Non-pigmented ciliary epithelial cell (primary cell): ENCODE measurements around the gene GPRIN2.
"Not testable (repeated sequence)": the region's sequence is repeated elsewhere in the genome, so short reads cannot be mapped to it uniquely, and the experiment has no call there.

Source experiments
- DNase-seq: peaks from one replicate; pipeline ENCODE4 v3.0.0-alpha.2; 2010; ENCODE audit warnings: low read depth

The GPRIN2 gene

DNA sequence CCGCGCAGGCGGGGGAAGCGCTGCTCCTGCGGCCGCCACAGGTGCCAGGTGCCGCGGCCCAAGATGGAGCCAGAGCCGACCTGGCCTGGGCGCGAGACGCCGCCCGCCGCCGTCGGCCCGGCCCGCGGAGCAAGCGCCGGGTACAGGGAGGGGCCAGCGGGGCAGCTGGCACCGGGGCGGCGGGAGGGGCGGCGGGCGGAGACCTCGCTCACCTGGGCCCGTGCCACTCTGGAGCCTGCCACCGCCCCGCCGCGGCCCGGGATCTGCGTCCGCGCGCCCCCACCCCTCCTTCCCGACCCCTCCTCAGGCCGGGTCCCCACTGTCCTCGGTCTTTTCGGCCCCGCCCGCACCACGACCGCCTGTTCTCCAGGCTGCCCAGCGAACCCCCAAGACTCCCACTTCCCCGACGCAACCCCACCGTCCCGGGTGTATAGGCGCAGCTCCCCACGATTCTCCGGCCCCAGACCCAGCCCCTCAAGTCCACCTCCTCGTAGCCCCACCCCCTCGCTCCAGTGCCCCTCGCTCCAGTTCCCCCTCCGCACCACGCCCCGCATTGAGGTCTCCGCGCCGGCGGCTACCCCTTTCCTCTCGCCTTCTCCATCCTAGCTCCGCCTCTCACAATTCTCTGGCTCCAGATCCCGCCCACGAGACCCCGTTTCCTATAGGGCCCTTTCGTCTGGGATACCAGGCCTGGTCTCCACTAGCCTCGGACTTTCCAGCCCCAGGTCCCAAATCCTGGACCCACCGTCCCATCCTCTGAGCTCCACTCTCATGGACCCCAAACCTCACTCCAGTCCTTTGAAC lies at the start of gene GPRIN2:
GPRIN2 (minus strand) TSS at position 144 of the 804 bp plus-strand sequence. CDS start 5,922 bp downstream, outside the sequence.
- DNase-seq = no peak

DNA sequence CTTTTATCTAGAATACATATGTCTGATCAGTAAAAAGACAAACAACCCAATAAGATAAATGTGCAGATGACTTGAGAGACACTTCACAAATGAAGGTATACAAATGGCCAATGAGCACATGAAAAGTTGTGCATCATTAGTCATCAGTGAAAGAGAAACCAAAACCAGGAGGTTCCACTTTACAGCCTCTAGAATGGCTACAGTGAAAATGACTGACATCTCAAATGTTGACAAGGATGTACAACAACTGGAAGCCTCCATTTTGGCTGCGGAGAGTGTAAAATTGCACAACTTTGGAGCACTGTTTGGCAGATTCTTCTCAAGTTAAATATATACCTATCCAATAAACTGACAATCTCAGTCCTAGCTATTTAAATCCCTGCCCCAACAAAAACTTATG lies 44.1 kb upstream of the GPRIN2 start:
- DNase-seq = not testable (repeated sequence)

GRCh38 chr10:46597616-46598246 lies 41.3 kb upstream of the GPRIN2 start:
- not testable (repeated sequence) for DNase-seq

DNA sequence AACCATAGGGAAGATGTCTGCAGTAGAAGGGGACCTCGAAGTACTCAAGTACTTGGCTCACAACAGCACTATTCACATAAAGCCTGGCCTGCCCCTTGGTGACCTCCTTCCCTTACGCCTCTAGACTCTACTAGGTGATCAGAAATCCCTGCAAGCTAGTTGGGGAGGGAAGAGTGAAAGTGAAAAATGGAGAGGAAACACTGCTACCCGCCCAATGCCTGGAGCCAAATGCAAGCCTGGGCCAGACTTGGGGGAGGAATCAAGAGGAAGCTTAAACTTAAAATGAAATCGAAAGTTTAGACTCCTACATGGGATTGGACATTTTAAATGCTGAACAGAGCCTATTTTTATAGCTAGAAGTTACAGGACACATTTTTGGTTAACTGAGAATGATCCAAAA lies 40.1 kb upstream of the GPRIN2 start:
- DNase-seq = not testable (repeated sequence)

GRCh38 chr10:46594453-46595063 lies 38.1 kb upstream of the GPRIN2 start:
- not testable (repeated sequence) for DNase-seq

DNA sequence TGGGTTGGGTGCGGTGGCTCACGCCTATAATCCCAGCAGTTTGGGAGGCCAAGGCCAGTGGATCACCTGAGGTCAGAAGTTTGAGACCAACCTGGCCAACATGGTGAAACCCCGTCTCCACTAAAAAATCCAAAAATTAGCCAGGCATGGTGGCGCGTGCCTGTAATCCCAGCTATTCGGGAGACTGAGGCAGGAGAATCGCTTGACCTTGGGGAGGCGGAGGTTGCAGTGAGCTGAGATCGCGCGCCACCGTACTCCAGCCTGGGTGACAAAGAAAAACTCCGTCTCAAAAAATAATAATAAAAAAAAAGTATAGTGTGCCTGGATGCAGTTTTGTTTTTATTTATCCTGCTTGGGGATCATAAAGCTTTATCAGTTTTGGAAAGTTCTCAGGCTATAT lies 36.8 kb upstream of the GPRIN2 start:
- DNase-seq = not testable (repeated sequence)

DNA sequence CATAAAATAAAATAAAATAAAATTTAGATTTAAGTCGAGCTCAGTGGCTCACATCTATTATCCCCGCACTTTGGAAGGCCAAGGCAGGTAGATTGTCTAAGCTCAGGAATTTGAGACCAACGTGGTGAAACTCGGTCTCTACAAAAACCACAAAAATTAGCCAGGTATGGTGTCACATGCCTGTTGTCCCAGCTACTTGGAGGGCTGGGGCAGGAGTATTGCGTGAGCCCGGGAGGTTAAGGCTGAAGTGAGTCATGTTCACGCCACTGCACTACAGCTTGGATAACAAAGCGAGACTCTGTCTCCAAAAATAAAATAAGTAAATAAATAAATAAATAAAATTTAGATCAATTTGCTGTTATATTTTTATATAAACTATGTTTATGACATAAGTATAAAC lies 34.6 kb upstream of the GPRIN2 start:
- not testable (repeated sequence) for DNase-seq

- DNase-seq = not testable (repeated sequence)
Measured at GRCh38 chr10:46589589-46589988, 33.1 kb upstream of the GPRIN2 start.

- DNase-seq = not testable (repeated sequence)
Measured at GRCh38 chr10:46588221-46588620, 31.8 kb upstream of the GPRIN2 start.

GRCh38 chr10:46587546-46587945 lies 31.1 kb upstream of the GPRIN2 start:
- not testable (repeated sequence) for DNase-seq

DNA sequence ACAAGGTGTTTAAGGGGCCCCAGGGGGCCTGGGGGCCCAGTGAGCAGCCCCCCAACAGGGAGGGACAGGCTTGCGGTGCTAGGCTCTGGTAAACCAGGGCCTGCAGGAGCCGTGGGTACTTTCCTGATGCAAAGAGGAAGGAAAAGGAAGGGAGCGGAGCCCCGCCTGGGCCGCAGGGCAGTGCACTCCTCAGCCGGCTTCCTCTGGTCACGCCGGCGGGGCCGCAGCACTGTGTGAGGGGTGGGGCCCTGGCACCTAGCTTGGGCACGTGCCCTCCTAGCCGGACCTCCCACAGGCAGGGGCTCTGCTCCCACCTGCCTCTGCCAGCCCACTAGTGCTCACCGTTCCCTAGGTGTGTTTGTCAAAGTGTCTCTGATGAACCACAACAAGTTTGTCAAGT lies 28.8 kb upstream of the GPRIN2 start:
- DNase-seq = not testable (repeated sequence)

- DNase-seq = not testable (repeated sequence)
Measured at GRCh38 chr10:46584196-46584595, 27.7 kb upstream of the GPRIN2 start.

GRCh38 chr10:46582568-46582967 lies 26.1 kb upstream of the GPRIN2 start:
- DNase-seq = not testable (repeated sequence)

DNA sequence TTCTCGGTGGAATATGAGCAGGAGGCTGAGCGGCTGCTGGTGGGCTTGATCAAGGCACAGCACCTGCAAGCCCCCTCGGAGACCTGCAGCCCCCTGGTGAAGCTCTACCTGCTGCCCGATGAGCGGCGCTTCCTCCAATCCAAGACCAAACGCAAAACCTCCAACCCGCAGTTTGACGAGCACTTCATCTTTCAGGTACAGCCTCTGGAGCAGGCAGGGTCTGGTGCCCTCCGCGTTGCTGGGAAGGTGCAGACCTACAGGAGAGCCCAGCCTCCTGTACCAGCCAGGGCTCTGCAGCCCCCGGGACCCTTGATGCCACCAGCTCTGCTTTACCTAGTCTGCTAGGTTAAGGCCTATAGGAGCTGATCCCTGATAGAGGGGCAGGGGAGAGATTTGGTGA lies 25.5 kb upstream of the GPRIN2 start:
- DNase-seq = not testable (repeated sequence)

DNA sequence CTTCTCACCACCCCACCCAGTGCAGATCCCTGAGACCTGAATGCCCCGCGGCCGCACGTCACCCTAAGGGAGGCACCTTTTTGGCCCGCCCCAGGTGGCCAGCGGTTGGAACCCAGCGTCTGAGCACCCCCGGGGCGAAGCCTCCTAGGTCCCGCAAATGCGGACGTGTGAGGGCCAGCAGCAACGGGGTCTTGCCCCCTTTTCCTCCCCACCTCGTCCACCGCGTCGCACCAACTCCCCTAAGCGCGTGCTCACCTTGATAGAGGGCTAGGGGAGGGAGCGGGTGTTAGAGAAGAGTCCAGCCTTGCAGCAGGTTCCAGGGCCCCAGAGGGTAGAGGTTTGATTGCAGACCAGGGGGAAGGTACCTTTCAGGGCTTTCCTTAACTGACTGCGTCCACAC lies 22.9 kb upstream of the GPRIN2 start:
- DNase-seq = not testable (repeated sequence)

DNA sequence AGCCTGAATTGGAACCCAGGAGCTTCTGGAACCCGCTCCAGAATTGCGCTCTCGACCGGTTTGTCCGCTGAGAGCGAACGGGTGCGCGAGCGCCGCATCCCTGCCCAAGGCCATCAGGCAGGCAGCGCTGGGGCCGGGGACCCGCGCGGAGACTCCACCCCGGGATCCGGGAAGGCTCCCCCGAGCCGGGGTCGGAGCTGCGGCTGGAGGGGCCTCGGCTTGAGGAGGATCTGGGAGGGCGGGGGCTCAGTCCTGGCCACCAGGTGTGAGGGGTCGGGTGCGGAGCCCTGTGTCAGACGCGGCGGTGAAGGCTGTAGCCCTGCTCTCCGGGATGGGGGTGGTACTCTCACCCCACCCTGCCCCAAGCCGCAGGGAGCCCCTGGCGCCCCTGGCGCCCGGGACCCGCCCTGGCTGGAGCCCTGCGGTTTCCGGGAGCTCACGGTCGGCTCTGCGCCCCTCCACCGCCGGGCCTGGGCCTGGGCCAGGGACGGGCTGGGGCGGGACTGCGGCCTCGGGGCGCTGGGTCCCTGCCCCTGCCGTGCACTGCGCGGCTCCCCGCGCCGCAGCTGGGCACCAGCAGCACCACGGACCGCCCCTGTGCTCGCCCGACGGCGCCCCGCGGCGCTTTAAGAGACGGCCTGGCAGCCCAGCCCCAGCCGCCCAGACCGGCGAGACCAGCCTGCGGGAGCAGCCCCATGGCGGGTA lies 22.2 kb upstream of the GPRIN2 start, which contains the start of gene SYT15:
SYT15 (plus strand) TSS at position 655 of the 705 bp plus-strand sequence; CDS start at position 696, 41 bp downstream.
- not testable (repeated sequence) for DNase-seq

GRCh38 chr10:46577624-46578473 lies 21.4 kb upstream of the GPRIN2 start:
- DNase-seq = not testable (repeated sequence)

GRCh38 chr10:46573884-46574283 lies 17.4 kb upstream of the GPRIN2 start:
- not testable (repeated sequence) for DNase-seq

DNA sequence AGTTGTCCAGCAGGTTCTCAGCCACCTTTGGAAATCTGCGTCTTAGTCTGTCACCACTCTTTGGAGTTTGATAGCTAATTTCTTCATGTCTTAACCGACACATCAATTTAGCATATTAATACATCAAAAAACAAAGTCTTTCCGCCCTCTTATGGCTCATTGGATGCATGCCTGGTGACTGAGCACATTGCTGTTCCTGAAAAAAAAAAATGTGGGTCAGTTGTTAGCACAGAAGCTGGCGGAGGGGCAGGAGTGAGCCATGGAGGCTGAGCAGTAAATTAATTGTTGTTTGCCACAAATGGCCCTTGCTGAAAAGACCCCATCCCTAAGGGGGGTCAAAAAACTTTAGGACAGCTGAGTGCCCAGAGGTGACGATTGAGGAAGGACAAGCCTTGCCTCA lies 16.9 kb upstream of the GPRIN2 start:
- peak; percentile 8 for DNase-seq

- DNase-seq = not testable (repeated sequence)
Measured at GRCh38 chr10:46572765-46573164, 16.3 kb upstream of the GPRIN2 start.

- DNase-seq = not testable (repeated sequence)
Measured at GRCh38 chr10:46570655-46571054, 14.2 kb upstream of the GPRIN2 start.
